HTR-8/SVneo (cell line): ENCODE results near the gene OR52E1.
"Not testable (repeated sequence)": the region's sequence is repeated elsewhere in the genome, so short reads cannot be mapped to it uniquely, and the experiment has no call there.

Source experiments
- DNase-seq: peaks from one replicate; pipeline ENCODE4 v3.0.0; 2011; ENCODE audit warnings: low spot score, mixed read lengths; ENCODE audit not compliant: insufficient read length
- FAIRE-seq: peaks from 2 replicates; lab custom pipeline; 2011; peaks lifted over from hg19 to GRCh38; lab: Jason Lieb, UNC

OR52E1 gene

GRCh38 chr11:5069272-5069671, at the start of gene OR52E1:
Gene OR52E1 (plus strand): TSS chr11:5069572.
- DNase-seq (no peak), FAIRE-seq (no peak)

- DNase-seq (no peak), FAIRE-seq (no peak)
Measured at GRCh38 chr11:5021996-5022395, 47.4 kb upstream of the OR52E1 start.

- FAIRE-seq (no peak), DNase-seq (no peak)
Measured at GRCh38 chr11:5036669-5037068, 32.7 kb upstream of the OR52E1 start.

- DNase-seq = no peak
- FAIRE-seq = no peak
Measured at GRCh38 chr11:5037926-5038325, 31.4 kb upstream of the OR52E1 start.

- no peak for DNase-seq
- FAIRE-seq = no peak
Measured at GRCh38 chr11:5038341-5038740, 31.0 kb upstream of the OR52E1 start.

- FAIRE-seq (no peak), DNase-seq (no peak)
Measured at GRCh38 chr11:5040876-5041275, 28.5 kb upstream of the OR52E1 start.

- FAIRE-seq (no peak), DNase-seq (no peak)
Measured at GRCh38 chr11:5042091-5042490, 27.3 kb upstream of the OR52E1 start.

GRCh38 chr11:5043380-5043779, 26.0 kb upstream of the OR52E1 start:
- FAIRE-seq (no peak), DNase-seq (no peak)

GRCh38 chr11:5046226-5046625, 23.1 kb upstream of the OR52E1 start, which contains the start of gene OR52J3:
Gene OR52J3 (plus strand): TSS chr11:5046526. CDS start chr11:5046526, 0 bp downstream.
- FAIRE-seq = no peak
- DNase-seq = no peak

- FAIRE-seq = no peak
- DNase-seq = no peak
Measured at GRCh38 chr11:5046754-5047330, 22.5 kb upstream of the OR52E1 start.

- FAIRE-seq = peak; percentile 40
- DNase-seq = not testable (repeated sequence)
Measured at GRCh38 chr11:5058679-5059078, 10.7 kb upstream of the OR52E1 start.

- peak; percentile 57 for FAIRE-seq
- DNase-seq = no peak
Measured at GRCh38 chr11:5059391-5059790, 10.0 kb upstream of the OR52E1 start, which contains the start of gene OR52E2. Gene OR52E2 (minus strand): TSS chr11:5059627. CDS start chr11:5059627, 0 bp downstream.

GRCh38 chr11:5065027-5065426, 4.3 kb upstream of the OR52E1 start:
- DNase-seq (no peak), FAIRE-seq (no peak)

- FAIRE-seq (no peak), DNase-seq (no peak)
Measured at GRCh38 chr11:5071799-5072198, 2.4 kb downstream of the OR52E1 start.

- DNase-seq (no peak), FAIRE-seq (no peak)
Measured at GRCh38 chr11:5081405-5081804, 12.0 kb downstream of the OR52E1 start.

GRCh38 chr11:5083602-5084001, 14.2 kb downstream of the OR52E1 start:
- FAIRE-seq (no peak), DNase-seq (no peak)

GRCh38 chr11:5088556-5088955, 19.2 kb downstream of the OR52E1 start:
- DNase-seq = no peak
- no peak for FAIRE-seq

- DNase-seq = no peak
- no peak for FAIRE-seq
Measured at GRCh38 chr11:5090668-5091067, 21.3 kb downstream of the OR52E1 start.

- FAIRE-seq = no peak
Measured at GRCh38 chr11:5092821-5093585, 23.6 kb downstream of the OR52E1 start.

GRCh38 chr11:5096011-5096410, 26.6 kb downstream of the OR52E1 start:
- DNase-seq (no peak), FAIRE-seq (no peak)

More at GRCh38 chr11:5092821-5093585, 23.6 kb downstream of the OR52E1 start:
- no peak for DNase-seq

GRCh38 chr11:5102246-5102645, 32.9 kb downstream of the OR52E1 start:
- DNase-seq = no peak
- FAIRE-seq = no peak

GRCh38 chr11:5103066-5103465, 33.7 kb downstream of the OR52E1 start:
- no peak for DNase-seq
- no peak for FAIRE-seq
